K562 (cell line): ENCODE results near the gene SNX1. TPM values are rescaled to one million over a fixed set of nuclear protein-coding genes. Genes with fewer than 3 reads are reported as not detected.

Experiments used
- ATAC-seq: fragments of 200-7000 bp; cut with Tn5 transposase; 3 replicates; pipeline ENCODE4 v1.9.1; 2020; ENCODE audit warnings: moderate library complexity
- BruUV-seq: library from RNA; stranded (reverse); fragments of 400-500 nt; replicated peaks from 2 replicates; lab custom pipeline; 2021; lab: Mats Ljungman, UMichigan
- CTCF ChIA-PET: fragments of 300-600 bp; formaldehyde crosslinking; extraction: SDS; loops from one replicate; lab custom pipeline; 2021; ENCODE audit warnings: low intra/inter-chr PET ratio; lab: Yijun Ruan, JAX
- POLR2A ChIA-PET: fragments of 300-600, 350-650 bp; sonication (Branson Sonifier 250); formaldehyde crosslinking; extraction: SDS; loops from one replicate; lab custom pipeline; 2021; ENCODE audit warnings: antibody characterized with exemption, inconsistent platforms; lab: Yijun Ruan, JAX
- DNase-seq, 4 experiments: peaks; one replicate each; pipeline versions ENCODE4 v3.0.0 to v3.0.0-alpha.2; 2011 to 2018; ENCODE audit warnings: low spot score in 3 of 4, mixed read lengths in 3 of 4; ENCODE audit errors: extremely low read depth in 1 of 4
- FAIRE-seq: peaks from 2 replicates; lab custom pipeline; 2011; peaks lifted over from hg19 to GRCh38; lab: Jason Lieb, UNC
- H2AFZ ChIP-seq: 2 replicates; pipeline ENCODE4 v1.6.0; 2011; ENCODE audit warnings: low read depth, low read length, control low read depth, inconsistent platforms
- H3K27ac ChIP-seq: fragments of 200-600 bp; 3 replicates; pipeline ENCODE4 v1.8.0; 2011; ENCODE audit warnings: low read depth, mild to moderate bottlenecking, control low read depth, inconsistent platforms, low read length, moderate library complexity, mixed read lengths; ENCODE audit errors: extremely low read depth
- H3K27me3 ChIP-seq, 2 experiments: fragments of 300-600 bp in 1 of 2; 2 replicates in 1 of 2; 3 replicates in 1 of 2; pipeline versions ENCODE4 v1.6.0 to v1.8.0; 2011; ENCODE audit warnings: inconsistent platforms in 2 of 2, low read length in 2 of 2, mild to moderate bottlenecking in 1 of 2, mixed read lengths in 1 of 2, moderate library complexity in 1 of 2; ENCODE audit not compliant: control insufficient read depth in 2 of 2, insufficient read depth in 2 of 2
- H3K36me3 ChIP-seq: fragments of 300-600 bp; 3 replicates; pipeline ENCODE4 v1.8.0; 2011; ENCODE audit warnings: mild to moderate bottlenecking, low read length, inconsistent platforms; ENCODE audit not compliant: control insufficient read depth, insufficient read depth
- H3K4me1 ChIP-seq, 2 experiments: fragments of 200-600 bp in 1 of 2; replicated peaks in 1 of 2; 2 replicates in 1 of 2; 3 replicates in 1 of 2; pipeline versions ENCODE4 v1.5.1 to v1.8.0; 2011; ENCODE audit warnings: inconsistent platforms in 2 of 2, low read length in 2 of 2, mild to moderate bottlenecking in 1 of 2, mixed read lengths in 1 of 2, moderate library complexity in 1 of 2; ENCODE audit not compliant: control insufficient read depth in 2 of 2, insufficient read depth in 2 of 2
- H3K4me2 ChIP-seq: 2 replicates; pipeline ENCODE4 v1.6.1; 2011; ENCODE audit warnings: low read length, control low read depth, inconsistent platforms, mixed read lengths; ENCODE audit not compliant: insufficient read depth
- H3K4me3 ChIP-seq: fragments of 200-600 bp; sonication (generic), shearing (Covaris generic); 2 replicates; pipeline ENCODE4 v1.5.1; 2016; ENCODE audit warnings: control low read depth, inconsistent platforms
- H3K79me2 ChIP-seq: fragments of 200-600 bp; 3 replicates; pipeline ENCODE4 v1.8.0; 2011; ENCODE audit warnings: low read length, inconsistent platforms; ENCODE audit not compliant: control insufficient read depth, insufficient read depth
- H3K9ac ChIP-seq, 2 experiments: 2 replicates each; pipeline versions ENCODE4 v1.6.0 to v1.6.1; 2011; ENCODE audit warnings: low read depth in 2 of 2, low read length in 2 of 2, control low read depth in 1 of 2, inconsistent platforms in 1 of 2, mild to moderate bottlenecking in 1 of 2, mixed read lengths in 1 of 2; ENCODE audit not compliant: insufficient read depth in 1 of 2
- H3K9me1 ChIP-seq: one replicate; pipeline ENCODE4 v1.6.0; 2011; ENCODE audit warnings: inconsistent platforms, mild to moderate bottlenecking, low read length, moderate library complexity; ENCODE audit not compliant: control insufficient read depth, insufficient read depth
- H3K9me3 ChIP-seq: replicated peaks from 2 replicates; pipeline ENCODE4 v1.5.1; 2011; ENCODE audit warnings: low read depth, low read length, inconsistent platforms; ENCODE audit not compliant: control insufficient read depth, insufficient read depth
- H4K20me1 ChIP-seq: replicated peaks from 2 replicates; pipeline ENCODE4 v1.6.1; 2011; ENCODE audit warnings: low read length, inconsistent platforms, mixed read lengths; ENCODE audit not compliant: control insufficient read depth, insufficient read depth
- CEBPB ChIP-seq: fragments of 450-650 bp; IDR thresholded peaks from 2 replicates; pipeline ENCODE4 v1.6.1; 2016; ENCODE audit warnings: missing genetic modification characterization, missing compliant biosample characterization
- HMG20B ChIP-seq: fragments of 250-450 bp; sonication (Bioruptor Pico); IDR thresholded peaks from 2 replicates; pipeline ENCODE4 v1.5.0; 2021; ENCODE audit warnings: mild to moderate bottlenecking
- KAT7 ChIP-seq: sonication (generic); formaldehyde crosslinking; IDR thresholded peaks from 2 replicates; pipeline ENCODE4 v1.8.0; 2022; ENCODE audit warnings: missing genetic modification reagents, mild to moderate bottlenecking, borderline replicate concordance
- KLF6 ChIP-seq: fragments of 250-450 bp; sonication (Bioruptor Pico); IDR thresholded peaks from 2 replicates; pipeline ENCODE4 v1.4.0; 2020; ENCODE audit warnings: mild to moderate bottlenecking, moderate library complexity, borderline replicate concordance
- MEIS2 ChIP-seq: fragments of 450-650 bp; IDR thresholded peaks from 2 replicates; pipeline ENCODE4 v1.6.1; 2014; ENCODE audit warnings: mild to moderate bottlenecking; ENCODE audit not compliant: partially characterized antibody
- NFRKB ChIP-seq: fragments of 450-650 bp; IDR thresholded peaks from 2 replicates; pipeline ENCODE4 v1.6.1; 2016; ENCODE audit warnings: low read depth
- NR2C2 ChIP-seq, 2 experiments: fragments of 200-800 bp in 1 of 2; sonication (Bioruptor generic) in 1 of 2; sonication (generic) in 1 of 2; formaldehyde crosslinking in 1 of 2; IDR thresholded peaks; 2 replicates each; pipeline versions ENCODE4 v1.6.1 to v1.8.0; 2016 to 2022; ENCODE audit warnings: mild to moderate bottlenecking in 1 of 2, missing compliant biosample characterization in 1 of 2, missing genetic modification characterization in 1 of 2, missing genetic modification reagents in 1 of 2
- PHF20 ChIP-seq: fragments of 450-650 bp; IDR thresholded peaks from 2 replicates; pipeline ENCODE4 v1.6.1; 2018; ENCODE audit not compliant: partially characterized antibody
- PYGO2 ChIP-seq: fragments of 450-650 bp; IDR thresholded peaks from 2 replicates; pipeline ENCODE4 v1.6.1; 2016; ENCODE audit warnings: mild to moderate bottlenecking, missing genetic modification characterization, moderate library complexity, missing compliant biosample characterization
- SAFB ChIP-seq: fragments of 200-400 bp; formaldehyde crosslinking; IDR thresholded peaks from 2 replicates; pipeline ENCODE4 v1.6.1; 2017; ENCODE audit warnings: low read depth, low read length, borderline replicate concordance
- TEAD4 ChIP-seq, 2 experiments: sonication (generic) in 1 of 2; formaldehyde crosslinking in 1 of 2; IDR thresholded peaks; 2 replicates each; pipeline versions ENCODE4 v1.6.1 to v1.8.0; 2012 to 2022; ENCODE audit warnings: borderline replicate concordance in 1 of 2, inconsistent platforms in 1 of 2, low read length in 1 of 2, mild to moderate bottlenecking in 1 of 2, missing genetic modification reagents in 1 of 2
- XRCC3 ChIP-seq: fragments of 450-650 bp; IDR thresholded peaks from 2 replicates; pipeline ENCODE4 v1.6.1; 2017; ENCODE audit warnings: mild to moderate bottlenecking, moderate library complexity
- ZNF780A ChIP-seq: fragments of 250-450 bp; sonication (Bioruptor Pico); IDR thresholded peaks from 2 replicates; pipeline ENCODE4 v1.5.0; 2021; ENCODE audit warnings: mild to moderate bottlenecking
- WGBS: fragments of 100-300 bp; shearing (Covaris generic); methylation state at CpG from one replicate; pipeline ENCODE4 v1.1.6; 2016; ENCODE audit warnings: low coverage, mixed read lengths; ENCODE audit not compliant: insufficient coverage; ENCODE audit errors: missing lambda C conversion rate; 5-methylcytosine and 5-hydroxymethylcytosine counted together
- in situ Hi-C: fragments of 300-500 bp; cut with MboI; formaldehyde crosslinking; loops from 4 replicates; pipeline ENCODE4 v1.15.0; 2018; ENCODE audit warnings: inconsistent platforms, mixed read lengths
- intact Hi-C: fragments of 100-400 bp; cut with micrococcal nuclease; formaldehyde crosslinking; loops from 2 replicates; pipeline ENCODE4 v1.14.2; 2022
- polyA plus RNA-seq, 8 experiments: library from polyadenylated mRNA; depleted of rRNA in 4 of 8; stranded (reverse) in 5 of 8; unstranded in 3 of 8; fragments of >200 nt; fragmentation: Nextera tagmentation in 2 of 8; fragmentation: Illumina TruSeq in 1 of 8; extraction: Ambion mirVana in 2 of 8; extraction: Trizol in 1 of 8; gene quantifications; 2 replicates each; pipeline versions ENCODE4 v1.2.1 to v1.2.3, GENCODE V29; 2011 to 2014; ENCODE audit warnings: inconsistent platforms in 1 of 8, missing spikeins in 1 of 8
- total RNA-seq, 7 experiments: library from RNA; depleted of rRNA in 6 of 7; stranded (reverse); fragments of >200 nt in 6 of 7; fragmentation: Illumina TruSeq in 2 of 7; extraction: Trizol in 2 of 7; gene quantifications; 2 replicates each; pipeline versions ENCODE4 v1.2.1 to v1.2.3, GENCODE V29; 2011 to 2021; ENCODE audit warnings: low replicate concordance in 1 of 7
- TF ChIP-seq, protein P1 (sequence below): sonication (generic); IDR thresholded peaks from 2 replicates; pipeline ENCODE4 v1.6.1; 2016
- TF ChIP-seq, protein P2 (sequence below): sonication (generic); formaldehyde crosslinking; IDR thresholded peaks from 2 replicates; pipeline ENCODE4 v1.8.0; 2022; ENCODE audit warnings: mild to moderate bottlenecking, missing genetic modification reagents, borderline replicate concordance

Gene SNX1
- total and polyA plus RNA-seq, 9 of the 15 experiments (the other 6 are each of a cell fraction or from before 2014, with no cell fraction given): 11.0 to 105 (median 59.9) TPM

DNA sequence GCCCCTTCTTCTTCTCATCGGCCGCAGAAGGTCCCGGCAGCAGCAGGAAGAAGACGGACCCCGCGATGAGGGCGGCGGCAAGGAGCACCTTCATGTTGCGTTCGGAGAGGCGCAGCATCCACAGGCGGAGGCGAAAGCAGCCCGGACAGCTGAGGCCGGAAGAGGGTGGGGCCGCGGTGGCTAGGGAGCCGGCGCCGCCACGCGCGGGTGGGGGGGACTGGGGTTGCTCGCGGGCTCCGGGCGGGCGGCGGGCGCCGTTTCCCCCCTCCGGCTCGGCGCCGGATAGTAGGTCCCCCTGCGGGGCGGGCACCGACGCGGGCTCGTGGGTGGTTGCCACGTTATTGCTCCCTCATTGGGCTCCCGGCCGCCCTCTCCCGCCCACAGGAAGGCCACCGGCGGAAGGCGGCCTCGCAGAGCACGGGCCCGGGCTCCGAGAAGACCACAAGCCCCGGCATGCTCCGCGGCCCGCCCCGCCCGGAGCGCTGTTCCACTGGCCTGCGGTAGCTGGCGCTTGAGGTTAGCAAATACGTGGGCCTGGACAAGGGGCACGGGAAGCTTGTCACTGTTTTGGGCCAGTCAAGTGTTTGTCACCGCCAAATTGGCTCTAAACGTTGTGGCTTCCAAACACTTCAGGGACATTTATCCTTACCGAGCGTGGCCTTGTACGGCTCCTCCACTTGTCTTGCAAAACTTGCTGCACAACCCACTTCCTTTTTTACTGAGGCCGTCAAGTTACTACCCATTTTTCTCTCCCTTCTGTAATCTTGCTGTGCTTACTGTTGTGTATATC is 67.3 kb downstream of the SNX1 start, which contains the start of gene PPIB (continued):
- TF ChIP-seq NR2C2 (CRISPR knock-in tag; IDR thresholded peaks at IDR 0.05): peak; percentile 26; the same call in 1 of the 2 replicates
- peak; percentile 89 for TF ChIP-seq NR2C2 (tag; IDR thresholded peaks at IDR 0.05)
- no peak for TF ChIP-seq ZNF780A (CRISPR knock-in tag)
- TF ChIP-seq PHF20: peak; percentile 73

DNA sequence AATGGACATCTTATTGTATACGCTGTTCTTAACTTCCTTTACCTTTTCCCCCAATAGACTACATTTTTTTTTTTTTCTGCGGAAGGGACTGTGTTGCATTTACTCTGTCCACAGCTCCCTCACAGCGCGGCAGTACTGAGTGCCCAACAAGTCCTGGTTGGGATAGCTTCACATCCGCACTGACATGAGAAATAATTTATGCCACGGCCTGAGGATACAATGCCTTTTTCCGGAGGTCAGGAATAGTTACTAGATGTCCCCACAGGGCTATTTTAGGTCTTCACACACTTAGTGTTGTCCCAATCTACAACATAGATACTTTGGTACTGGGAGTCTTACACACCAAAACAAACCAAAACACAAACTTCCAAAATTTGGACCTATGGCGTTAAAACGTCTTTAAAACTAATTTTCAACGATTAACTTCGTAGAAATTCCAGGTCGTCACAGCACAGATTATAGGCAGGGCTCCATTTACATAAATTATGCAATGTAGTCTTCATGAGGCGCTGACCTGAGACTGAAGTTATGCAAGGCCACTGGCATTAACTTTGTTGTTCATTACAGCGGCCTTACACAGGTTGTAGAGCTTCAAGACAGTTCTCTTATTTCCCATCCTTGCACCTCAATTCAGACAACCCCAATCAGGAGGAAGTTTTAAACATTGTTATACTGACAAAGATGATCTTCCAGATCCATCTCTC is 68.0 kb downstream of the SNX1 start:
- peak in 1 of 4 experiments; percentile 50 for DNase-seq
- Histone ChIP-seq H4K20me1 (no peaks in the 10 kb centered on the region), H2AFZ (peak overlapping the region; percentile 99), H3K27me3 (no peaks in the 10 kb centered on the region), H3K4me1 (peaks cover 10 to 27% of the 10 kb centered on the region in 2 experiments; a peak in 3 of 5 replicates), H3K27ac (peak overlapping the region; percentile 93), H3K9me3 (no peaks in the 10 kb centered on the region), H3K9me1 (no peaks in the 10 kb centered on the region), H3K9ac (peak overlapping the region; percentile 66 to 90), H3K4me3 (peak overlapping the region; percentile 92), H3K79me2 (peaks cover 38% of the 10 kb centered on the region), H3K4me2 (peak overlapping the region; percentile 97), H3K36me3 (peaks cover 32% of the 10 kb centered on the region)
- TSS peak; percentile 97 for BruUV-seq
- ChIA-PET CTCF (interaction anchor here (2.5 kb wide), 1 partner anchor 517 kb away, joined by 15 read pairs; no protein-coding TSS in a partner anchor), POLR2A (interaction anchor here (0.6 to 3.8 kb wide), 11 partner anchors 10 to 224 kb away, joined by 3 to 36 read pairs (median 5); partner anchors contain the start of genes CIAO2A, CSNK1G1 and TRIP4)
- in situ Hi-C loops: no loop called here
- FAIRE-seq: peak; percentile 40
- ATAC-seq: peak; percentile 15
- intact Hi-C loops: loop anchor here (1.0 to 5.0 kb wide), 3 partner anchors 43 to 564 kb away; partner anchors contain the start of gene CSNK1G1
- 20% methylated on average over 14 of the region's 14 CpGs for WGBS
- TF ChIP-seq PYGO2 (tag): no peak
- TF ChIP-seq NFRKB: 0 out of 2 replicates have a peak, but pooled peaks have one; percentile 75
- TF ChIP-seq MEIS2: peak; percentile 9
- no peak for TF ChIP-seq KLF6 (CRISPR knock-in tag)
- TF ChIP-seq, protein P1, sequence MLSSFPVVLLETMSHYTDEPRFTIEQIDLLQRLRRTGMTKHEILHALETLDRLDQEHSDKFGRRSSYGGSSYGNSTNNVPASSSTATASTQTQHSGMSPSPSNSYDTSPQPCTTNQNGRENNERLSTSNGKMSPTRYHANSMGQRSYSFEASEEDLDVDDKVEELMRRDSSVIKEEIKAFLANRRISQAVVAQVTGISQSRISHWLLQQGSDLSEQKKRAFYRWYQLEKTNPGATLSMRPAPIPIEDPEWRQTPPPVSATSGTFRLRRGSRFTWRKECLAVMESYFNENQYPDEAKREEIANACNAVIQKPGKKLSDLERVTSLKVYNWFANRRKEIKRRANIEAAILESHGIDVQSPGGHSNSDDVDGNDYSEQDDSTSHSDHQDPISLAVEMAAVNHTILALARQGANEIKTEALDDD: 0 out of 2 replicates have a peak, but pooled peaks have one; percentile 6
- TF ChIP-seq SAFB: no peak
- TF ChIP-seq KAT7: no peak
- TF ChIP-seq, protein P2, sequence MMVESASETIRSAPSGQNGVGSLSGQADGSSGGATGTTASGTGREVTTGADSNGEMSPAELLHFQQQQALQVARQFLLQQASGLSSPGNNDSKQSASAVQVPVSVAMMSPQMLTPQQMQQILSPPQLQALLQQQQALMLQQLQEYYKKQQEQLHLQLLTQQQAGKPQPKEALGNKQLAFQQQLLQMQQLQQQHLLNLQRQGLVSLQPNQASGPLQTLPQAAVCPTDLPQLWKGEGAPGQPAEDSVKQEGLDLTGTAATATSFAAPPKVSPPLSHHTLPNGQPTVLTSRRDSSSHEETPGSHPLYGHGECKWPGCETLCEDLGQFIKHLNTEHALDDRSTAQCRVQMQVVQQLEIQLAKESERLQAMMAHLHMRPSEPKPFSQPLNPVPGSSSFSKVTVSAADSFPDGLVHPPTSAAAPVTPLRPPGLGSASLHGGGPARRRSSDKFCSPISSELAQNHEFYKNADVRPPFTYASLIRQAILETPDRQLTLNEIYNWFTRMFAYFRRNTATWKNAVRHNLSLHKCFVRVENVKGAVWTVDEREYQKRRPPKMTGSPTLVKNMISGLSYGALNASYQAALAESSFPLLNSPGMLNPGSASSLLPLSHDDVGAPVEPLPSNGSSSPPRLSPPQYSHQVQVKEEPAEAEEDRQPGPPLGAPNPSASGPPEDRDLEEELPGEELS (CRISPR knock-in tag): no peak; the same call in 1 of the 2 replicates
- TF ChIP-seq CEBPB (tag): peak; percentile 87
- TF ChIP-seq XRCC3: no peak
- TF ChIP-seq TEAD4 (IDR thresholded peaks at IDR 0.05; ENCODE audit: low read length): 0 out of 2 replicates have a peak, but pooled peaks have one; percentile 7
- TF ChIP-seq TEAD4 (CRISPR knock-in tag; IDR thresholded peaks at IDR 0.05; ENCODE audit: borderline replicate concordance): no peak
- no peak for TF ChIP-seq HMG20B (CRISPR knock-in tag)
